ENCODE results near the gene SCN1B.
"Not testable (repeated sequence)": the region's sequence is repeated elsewhere in the genome, so short reads cannot be mapped to it uniquely, and the experiment has no call there.

SCN1B gene
- 0.33 to 72.4 (median 2.2) reads per million in 18 experiments for total RNA-seq

- DNase-seq = peak; percentile 13 to 40
Measured at GRCh38 chr19:35030257-35031071, at the start of gene SCN1B. SCN1B (plus strand) TSS chr19:35030470; CDS start chr19:35030821, 351 bp downstream.

GRCh38 chr19:34982275-34982674 is 48.0 kb upstream of the SCN1B start:
- no peak for DNase-seq

- DNase-seq = no peak
Measured at GRCh38 chr19:34983786-34984185, 46.5 kb upstream of the SCN1B start.

- DNase-seq = no peak
Measured at GRCh38 chr19:34984287-34984686, 46.0 kb upstream of the SCN1B start.

GRCh38 chr19:34985249-34986022 is 44.8 kb upstream of the SCN1B start:
- DNase-seq = no peak

- DNase-seq = no peak
Measured at GRCh38 chr19:34988119-34988518, 42.2 kb upstream of the SCN1B start.

- DNase-seq = no peak
Measured at GRCh38 chr19:34989298-34989697, 41.0 kb upstream of the SCN1B start.

GRCh38 chr19:34990578-34991192 is 39.6 kb upstream of the SCN1B start:
- DNase-seq = peak in 1 of 2 donors; percentile 5

GRCh38 chr19:34991542-34992333 is 38.5 kb upstream of the SCN1B start:
- DNase-seq = no peak

- not testable (repeated sequence) for DNase-seq
Measured at GRCh38 chr19:34992582-34992981, 37.7 kb upstream of the SCN1B start.

GRCh38 chr19:34994286-34994642 is 36.0 kb upstream of the SCN1B start:
- DNase-seq = no peak

GRCh38 chr19:34994643-34995541 is 35.4 kb upstream of the SCN1B start:
- DNase-seq = peak in 1 of 2 donors; percentile 13

- no peak for DNase-seq
Measured at GRCh38 chr19:34995551-34995950, 34.7 kb upstream of the SCN1B start.

GRCh38 chr19:34997071-34997617 is 33.1 kb upstream of the SCN1B start:
- peak in 1 of 2 donors; percentile 8 for DNase-seq

GRCh38 chr19:34998224-34998623 is 32.0 kb upstream of the SCN1B start:
- not testable (repeated sequence) for DNase-seq

- DNase-seq = no peak
Measured at GRCh38 chr19:34998777-34999497, 31.3 kb upstream of the SCN1B start.

- DNase-seq = peak; percentile 78 to 83
Measured at GRCh38 chr19:34999498-35000337, 30.6 kb upstream of the SCN1B start, which contains the start of gene GRAMD1A. GRAMD1A (plus strand) TSS chr19:35000323; CDS start chr19:35000479, 156 bp downstream.

GRCh38 chr19:35000338-35000646 is 30.0 kb upstream of the SCN1B start:
- DNase-seq = no peak
